GM19025 (cell line): ENCODE measurements around the gene G3BP2.

Source experiments
- ATAC-seq: cut with Tn5 transposase; IDR thresholded peaks from one replicate; pipeline ENCODE4 v1.9.1; 2021; ENCODE audit warnings: mild to moderate bottlenecking, low read depth, moderate library complexity; ENCODE audit not compliant: unreplicated experiment

The G3BP2 gene

DNA sequence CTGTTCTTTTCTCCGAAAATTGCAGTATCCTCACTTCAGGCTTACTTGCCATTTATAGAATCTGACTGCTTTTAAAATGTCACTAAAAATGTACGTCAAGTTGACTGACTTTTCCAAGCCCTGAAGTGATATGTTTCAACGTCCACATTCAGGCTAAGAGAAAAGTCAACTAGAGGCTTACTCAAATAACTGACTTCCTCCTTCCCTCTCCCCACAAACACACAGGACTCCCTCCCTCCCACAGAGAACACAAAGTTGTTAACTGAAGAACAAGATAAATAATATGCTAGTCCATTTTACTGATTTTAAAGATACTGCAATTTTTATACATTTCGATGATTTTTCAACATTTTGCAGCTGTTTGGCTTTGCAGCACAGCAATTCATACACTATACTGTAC, 29.1 kb downstream of the G3BP2 start:
- no peak for ATAC-seq

GRCh38 chr4:75643651-75644050, 29.6 kb downstream of the G3BP2 start:
- no peak for ATAC-seq

GRCh38 chr4:75639124-75639695, 34.0 kb downstream of the G3BP2 start:
- no peak for ATAC-seq

DNA sequence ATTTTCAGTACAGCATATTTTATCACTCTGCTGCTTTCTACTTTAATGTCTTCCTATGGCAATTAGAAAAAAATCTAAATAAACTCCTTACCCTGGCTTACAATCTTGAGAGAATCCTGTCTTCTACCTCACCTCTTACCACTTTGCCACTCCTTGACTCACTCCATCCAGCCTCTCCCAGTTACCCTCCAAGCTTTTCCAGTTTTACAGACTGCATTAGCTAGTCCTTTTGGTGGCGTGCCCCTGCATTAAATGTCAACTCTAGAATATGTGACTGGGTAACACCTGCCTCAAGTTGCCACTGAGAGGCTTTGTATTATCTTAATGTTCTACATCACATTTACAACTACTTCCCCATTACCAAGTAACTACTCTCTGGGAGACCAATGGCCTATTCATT, 35.4 kb downstream of the G3BP2 start:
- ATAC-seq: no peak

GRCh38 chr4:75637176-75637575, 36.0 kb downstream of the G3BP2 start:
- ATAC-seq: no peak

GRCh38 chr4:75634951-75635350, 38.3 kb downstream of the G3BP2 start:
- no peak for ATAC-seq

GRCh38 chr4:75634281-75634680, 38.9 kb downstream of the G3BP2 start:
- ATAC-seq: no peak

DNA sequence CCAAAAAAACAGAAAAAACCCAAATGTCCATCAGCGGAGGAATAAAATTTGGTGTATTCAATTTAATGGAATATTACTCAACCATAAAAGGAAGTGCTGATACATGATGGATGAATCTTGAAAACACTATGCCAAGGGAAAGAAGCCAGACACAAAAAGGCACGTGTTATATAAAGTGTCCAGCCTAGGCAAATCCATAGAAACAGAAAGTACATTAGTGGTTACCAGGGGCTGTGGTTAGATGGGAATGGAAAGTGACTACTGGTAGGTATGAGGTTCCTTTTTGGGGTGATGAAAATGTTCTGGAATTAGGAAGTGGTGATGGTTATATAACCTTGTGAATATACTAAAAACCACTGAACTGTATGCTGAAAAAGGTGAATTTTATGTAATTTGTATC, 39.4 kb downstream of the G3BP2 start:
- ATAC-seq: no peak

- no peak for ATAC-seq
Measured at GRCh38 chr4:75630937-75631329, 42.3 kb downstream of the G3BP2 start.

GRCh38 chr4:75630174-75630936, 42.9 kb downstream of the G3BP2 start, which contains the start of gene CDKL2:
Gene CDKL2, minus strand, starts transcription at chr4:75630528. Its CDS starts 4,540 bp downstream, at chr4:75625988.
- ATAC-seq: peak; percentile 99

GRCh38 chr4:75629239-75629638, 44.0 kb downstream of the G3BP2 start:
- no peak for ATAC-seq

DNA sequence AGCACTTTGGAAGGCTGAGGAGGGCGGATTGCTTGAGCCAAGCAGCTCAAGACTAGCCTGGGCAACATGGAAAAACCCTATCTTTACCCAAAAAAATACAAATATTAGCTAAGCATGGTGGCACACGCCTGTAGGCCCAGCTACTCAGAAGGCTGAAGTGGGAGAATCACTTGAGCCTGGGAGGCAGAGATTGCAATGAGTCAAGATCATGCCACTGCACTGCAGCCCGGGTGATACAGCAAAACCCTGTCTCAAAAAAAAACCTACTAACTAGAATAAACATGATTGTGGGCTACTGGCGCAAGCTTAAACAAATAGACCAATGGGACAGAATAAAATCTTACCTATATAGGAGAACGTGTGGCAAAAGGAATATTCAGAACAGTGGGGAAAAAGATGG, 50.2 kb downstream of the G3BP2 start:
- no peak for ATAC-seq

- ATAC-seq: no peak
Measured at GRCh38 chr4:75621715-75622114, 51.5 kb downstream of the G3BP2 start.

- ATAC-seq: no peak
Measured at GRCh38 chr4:75612306-75612705, 60.9 kb downstream of the G3BP2 start.

GRCh38 chr4:75605928-75606327, 67.3 kb downstream of the G3BP2 start:
- ATAC-seq: no peak

- no peak for ATAC-seq
Measured at GRCh38 chr4:75599647-75600046, 73.6 kb downstream of the G3BP2 start.

DNA sequence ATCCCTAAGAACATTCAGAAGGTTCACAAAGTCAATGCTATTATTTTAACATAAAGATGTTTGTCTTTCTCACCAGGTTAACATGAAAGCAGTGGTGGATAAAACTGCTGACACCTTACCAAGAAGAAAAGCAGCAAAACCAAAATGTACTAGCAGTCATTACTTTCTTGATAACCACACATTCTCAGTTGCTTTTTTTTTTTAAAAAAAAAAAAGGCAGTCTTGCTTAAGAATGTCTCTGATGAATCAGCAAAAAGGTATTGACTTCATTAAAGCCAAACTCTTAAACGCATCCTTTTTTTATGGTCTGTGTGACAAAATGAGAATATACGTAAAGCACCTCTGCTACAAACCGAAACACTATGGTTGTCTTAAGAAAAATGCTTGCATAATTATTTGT, 74.8 kb downstream of the G3BP2 start:
- ATAC-seq: no peak

- ATAC-seq: no peak
Measured at GRCh38 chr4:75596061-75596460, 77.2 kb downstream of the G3BP2 start.

- no peak for ATAC-seq
Measured at GRCh38 chr4:75593393-75593792, 79.8 kb downstream of the G3BP2 start.
